Globus pallidus (tissue), 1 donor: ENCODE measurements around the gene ABL1.

Experiments used
- DNase-seq: peaks from one replicate; pipeline ENCODE4 v3.0.0-alpha.2; 2015; ENCODE audit warnings: low spot score

Gene ABL1

GRCh38 chr9:130890870-130891687 lies 56.0 kb downstream of the ABL1 start:
- no peak for DNase-seq

DNA sequence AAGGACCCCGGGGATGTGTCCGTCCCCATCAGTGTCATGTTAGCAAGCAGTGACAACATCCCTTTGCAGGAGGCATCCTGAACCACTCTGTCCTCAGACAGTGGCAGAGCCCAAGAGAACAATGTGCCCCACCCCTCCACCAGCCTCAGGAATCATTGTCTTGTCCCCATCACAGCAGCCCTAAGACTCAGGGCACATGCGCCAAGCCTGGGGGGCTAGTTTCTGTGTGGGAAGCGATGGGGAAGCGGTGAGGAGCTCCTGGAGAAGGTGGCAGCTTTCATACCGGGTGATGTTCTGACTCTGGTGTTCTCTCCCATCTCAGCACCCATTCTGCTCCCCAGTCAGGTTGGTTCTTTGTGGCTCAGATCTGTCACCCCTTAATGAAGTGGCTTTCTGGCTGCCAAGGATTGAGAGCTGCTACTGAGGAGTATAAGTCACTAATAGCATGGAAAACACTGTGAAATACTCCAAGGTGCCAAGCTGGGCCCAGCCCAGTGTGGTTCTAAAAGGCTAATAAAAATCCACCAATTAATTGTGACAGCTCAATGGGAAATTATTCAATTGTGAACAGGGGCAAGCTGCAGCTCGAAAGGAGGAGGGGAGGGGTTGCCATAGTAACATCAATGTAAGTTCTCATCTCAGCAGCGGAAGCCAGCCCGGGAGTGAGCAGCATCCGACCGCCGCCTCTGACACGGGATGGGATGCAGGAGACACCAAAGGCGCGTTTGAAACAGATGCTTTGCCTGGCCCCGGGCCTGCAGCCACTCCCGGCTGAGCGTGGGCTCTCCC lies 56.8 kb downstream of the ABL1 start:
- DNase-seq, result no peak

DNA sequence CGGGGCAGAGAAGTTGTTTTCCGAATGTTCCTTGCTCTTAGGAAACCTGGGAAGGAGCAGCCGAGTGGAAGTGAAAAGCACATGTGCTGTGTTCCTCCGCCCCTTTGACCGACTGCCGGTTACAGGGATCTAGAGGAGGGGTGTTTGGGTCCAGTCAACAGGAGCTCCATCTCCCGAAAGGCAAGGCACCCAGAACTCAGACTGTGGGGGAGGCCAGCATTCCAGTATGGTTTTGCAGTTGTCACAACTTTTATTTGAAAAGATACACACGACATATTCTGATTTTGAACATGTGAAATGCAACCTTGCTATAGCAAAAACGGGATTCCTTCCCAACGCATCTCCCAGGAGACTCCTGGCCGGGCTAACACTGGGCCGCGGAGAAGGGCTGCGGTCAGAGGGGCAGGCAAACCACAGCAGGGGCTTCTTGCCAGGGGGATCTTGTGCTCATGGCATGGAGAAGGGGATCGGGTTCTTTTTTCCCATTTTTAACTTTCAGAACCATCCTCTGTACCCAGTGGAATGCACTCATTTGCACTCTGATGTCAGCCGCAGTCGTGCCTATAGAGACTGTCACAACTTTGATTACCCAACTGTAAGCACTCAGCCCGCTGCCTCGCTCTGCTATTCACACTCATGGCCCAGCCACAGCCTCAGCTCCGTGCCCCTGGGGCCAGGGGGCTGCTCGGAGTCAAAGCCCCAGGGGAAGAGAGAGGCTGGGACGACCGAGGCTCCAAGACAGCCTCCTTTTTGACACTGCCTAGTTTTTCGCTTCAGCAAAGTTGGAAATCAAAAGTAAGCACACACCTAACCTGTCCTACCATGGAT lies 57.6 kb downstream of the ABL1 start:
- DNase-seq, result no peak

GRCh38 chr9:130893341-130894101 lies 58.5 kb downstream of the ABL1 start:
- no peak for DNase-seq

DNA sequence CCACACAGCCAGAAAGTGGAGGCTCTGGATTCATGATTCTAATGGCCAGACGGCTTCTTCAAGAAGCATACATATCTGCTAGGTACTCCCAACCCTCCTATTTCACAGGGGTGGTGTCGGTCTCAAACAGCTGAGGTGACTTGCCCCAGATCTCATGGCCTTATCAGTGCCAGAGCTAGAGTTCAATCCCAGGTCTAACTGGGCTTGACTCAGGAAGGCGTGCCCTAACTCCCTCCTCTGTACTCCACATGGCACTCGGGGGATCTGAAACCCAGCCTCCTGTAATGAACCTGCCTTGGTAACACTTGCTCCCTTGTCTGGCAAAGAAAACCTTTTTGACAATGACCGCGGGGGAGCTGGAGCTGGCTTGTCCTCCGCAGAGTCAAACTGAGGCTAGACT lies 59.5 kb downstream of the ABL1 start:
- no peak for DNase-seq

GRCh38 chr9:130895038-130895437 lies 60.0 kb downstream of the ABL1 start:
- no peak for DNase-seq

- DNase-seq, result no peak
These were observed 60.6 kb downstream of the ABL1 start for GRCh38 chr9:130895481-130896232.

DNA sequence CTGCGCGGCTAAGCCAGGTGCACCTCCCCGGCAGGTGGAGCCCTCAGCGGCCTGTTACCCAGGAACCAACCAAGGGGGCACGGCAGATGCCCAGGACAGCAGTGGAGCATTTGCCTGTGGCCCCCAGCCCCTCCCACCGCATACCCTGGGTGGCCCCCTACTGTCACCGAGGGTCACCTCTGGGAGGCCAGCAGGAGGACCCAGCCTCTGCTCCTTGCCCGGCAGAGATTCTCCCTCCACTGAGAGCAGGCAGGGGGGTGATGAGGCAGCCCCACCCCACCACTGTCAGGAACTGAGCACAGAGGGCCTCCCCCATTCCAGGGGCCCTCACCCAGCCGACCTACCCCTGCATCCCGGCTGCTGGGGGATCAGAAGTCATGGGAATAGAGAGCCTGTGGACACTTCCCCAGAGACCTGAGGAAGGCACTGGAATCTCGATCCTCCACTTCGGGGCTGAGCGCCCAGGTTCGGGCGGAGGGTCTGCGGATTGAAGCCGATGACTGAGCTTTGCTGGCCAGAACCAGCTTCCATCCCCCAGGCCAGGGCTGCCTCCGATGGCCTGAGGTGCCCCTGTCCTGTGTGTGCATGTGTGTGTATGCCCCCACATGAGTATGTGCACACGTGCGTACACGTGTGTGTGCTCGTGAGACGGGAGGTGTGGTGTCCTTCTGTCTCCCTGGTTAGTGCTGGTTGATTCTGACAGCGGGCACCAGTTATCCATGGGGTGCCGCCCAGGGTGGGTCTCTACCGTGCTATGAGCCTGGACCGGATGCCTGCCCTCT lies 61.4 kb downstream of the ABL1 start, which contains the start of gene QRFP:
Gene QRFP, minus strand, starts transcription at position 580 of the 782 bp plus-strand sequence. CDS start 2,974 bp downstream, outside the sequence.
- DNase-seq, result no peak

GRCh38 chr9:130897105-130897751 lies 62.2 kb downstream of the ABL1 start:
- no peak for DNase-seq

DNA sequence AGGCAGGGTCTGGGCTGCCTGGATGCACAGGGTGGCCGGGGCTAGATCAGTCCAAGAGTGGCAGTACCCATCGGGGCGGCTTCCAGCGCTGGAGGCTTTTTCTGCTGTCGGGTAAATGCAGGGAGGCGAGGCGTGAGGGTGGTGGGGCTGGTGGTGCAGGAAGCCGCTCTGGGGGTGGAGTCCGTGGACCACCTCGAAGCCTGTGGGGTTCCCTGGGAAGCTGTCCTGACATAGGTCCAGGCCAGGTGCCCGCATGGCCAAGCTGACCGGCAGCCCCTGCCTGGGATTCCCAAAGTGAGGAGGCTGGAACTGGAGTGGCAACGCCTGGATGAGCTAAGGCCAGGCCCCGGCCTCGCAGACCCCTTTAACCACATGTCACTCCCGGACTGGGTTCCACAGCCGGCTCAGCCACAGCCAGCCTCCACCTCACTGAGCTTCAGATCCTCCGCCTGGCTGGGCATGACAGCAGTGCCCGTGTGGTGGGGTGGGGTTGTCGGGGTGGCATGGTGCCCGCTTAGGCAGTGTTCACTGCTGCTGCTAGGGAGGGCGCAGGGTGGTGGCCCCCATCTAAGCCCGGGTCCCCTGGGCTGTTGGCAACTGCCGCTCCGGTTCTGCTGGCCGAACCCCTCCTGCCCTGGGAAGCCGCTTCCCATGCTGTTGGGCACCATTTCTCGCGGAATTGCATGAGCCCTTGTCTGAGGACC lies 62.9 kb downstream of the ABL1 start:
- no peak for DNase-seq

- DNase-seq, result no peak
These were observed 63.4 kb downstream of the ABL1 start for GRCh38 chr9:130898552-130898852.

DNA sequence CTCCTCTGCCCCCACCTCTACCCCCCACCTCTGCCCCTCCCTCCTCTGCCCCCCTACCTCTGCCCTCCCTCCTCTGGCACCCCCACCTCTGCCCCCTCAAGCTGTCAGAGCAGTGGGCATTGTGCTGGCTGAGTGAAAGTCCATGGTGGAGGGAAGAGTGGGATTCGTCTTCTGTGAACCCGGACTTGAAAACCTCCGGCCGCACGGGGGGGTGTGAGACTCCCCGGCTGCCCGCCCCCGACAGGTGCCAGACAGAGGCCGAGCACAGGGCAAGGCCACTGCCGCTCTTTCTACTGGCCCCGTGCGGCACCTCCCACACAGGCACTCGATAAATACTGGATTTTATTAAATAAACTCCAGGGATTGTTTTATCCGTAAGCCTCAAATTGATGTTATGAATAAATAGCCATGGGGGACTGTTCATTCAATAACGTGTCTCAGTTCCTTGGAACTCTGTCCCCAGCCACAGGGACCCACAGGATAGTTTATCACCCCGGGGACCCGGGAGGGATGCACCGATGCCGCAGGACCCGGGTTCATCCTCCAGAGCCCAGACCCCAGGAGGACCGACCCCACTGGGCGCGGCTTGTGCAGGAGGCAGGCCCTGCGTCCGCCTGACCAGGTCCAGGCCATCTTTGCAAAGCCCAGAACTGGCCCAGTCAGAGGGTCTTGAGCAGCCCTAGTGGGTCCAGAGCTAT lies 64.1 kb downstream of the ABL1 start:
- no peak for DNase-seq

GRCh38 chr9:130900701-130901497 lies 65.8 kb downstream of the ABL1 start:
- no peak for DNase-seq

GRCh38 chr9:130901498-130902203 lies 66.6 kb downstream of the ABL1 start:
- DNase-seq, result no peak

GRCh38 chr9:130902204-130903185 lies 67.4 kb downstream of the ABL1 start:
- DNase-seq, result no peak
